Smooth muscle cell of trachea (primary cell): ENCODE data around the gene GIMD1. TPM values are rescaled to one million over a fixed set of nuclear protein-coding genes. Genes with fewer than 3 reads are reported as not detected.

Experiments used
- total RNA-seq: library from RNA; depleted of rRNA; stranded (reverse); fragments of >200 nt; gene quantifications from 2 replicates; pipeline ENCODE4 v1.2.1, GENCODE V29; 2014

GIMD1 gene
- total RNA-seq: not detected in 2 replicates

GRCh38 chr4:106368678-106369077 lies at the start of gene GIMD1:
Gene GIMD1 (minus strand): TSS chr4:106368778. CDS start chr4:106367435, 1,343 bp downstream.

DNA sequence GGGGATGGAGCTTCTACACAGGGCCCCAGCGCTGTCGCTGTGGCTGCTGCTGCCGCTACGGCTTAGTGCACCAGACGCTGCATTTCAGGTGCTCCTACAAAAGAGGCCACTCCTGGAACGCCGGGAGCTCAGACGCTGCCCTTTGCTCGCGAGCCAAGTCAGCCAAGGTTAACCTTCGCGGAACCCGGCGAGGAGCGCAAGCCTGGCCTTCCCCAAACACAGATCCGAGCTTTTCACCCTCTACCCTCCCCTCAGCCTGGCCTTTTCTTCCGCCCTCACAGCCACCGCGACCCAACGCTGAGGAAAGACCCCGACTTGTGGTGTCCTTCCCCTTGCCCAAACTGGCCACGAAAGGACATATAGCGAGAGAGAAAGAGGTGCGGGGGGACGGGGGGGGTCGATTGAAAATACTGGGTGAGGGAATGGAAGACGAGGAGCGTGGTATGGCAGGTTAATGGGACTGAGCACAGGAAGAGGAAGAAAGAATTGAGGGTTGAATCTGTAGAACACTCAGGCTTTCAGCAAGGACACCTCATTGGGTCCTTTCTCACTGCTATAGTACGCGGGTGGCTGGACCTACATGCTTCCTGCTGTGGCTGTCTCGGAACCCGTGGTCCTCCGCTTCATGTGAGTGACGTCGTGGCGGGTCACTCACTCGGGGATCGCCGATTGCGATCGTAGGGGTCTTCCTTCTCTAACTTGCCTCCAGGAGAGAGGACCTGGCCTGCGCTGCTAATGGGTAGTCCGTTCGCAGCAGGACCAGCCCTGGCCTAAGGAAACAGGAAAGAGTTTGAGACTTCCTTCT lies 52.4 kb downstream of the GIMD1 start, which contains the start of the genes AIMP1 and TBCK:
Gene AIMP1, plus strand, starts transcription at position 583 of the 805 bp plus-strand sequence. CDS start 8,460 bp downstream, outside the sequence.
Gene TBCK, minus strand, starts transcription at position 242 of the 805 bp plus-strand sequence. CDS start 7,249 bp downstream, outside the sequence.

Other genes with a start within 250 kb of the GIMD1 start
- gene TBCK, start 52.6 kb downstream of the GIMD1 start, total RNA-seq: 53.8 and 86.5 TPM in 2 replicates
- gene AIMP1, start 52.2 kb downstream of the GIMD1 start, total RNA-seq: 18.7 and 31.0 TPM in 2 replicates